ENCODE data around the gene PEMT. TPM values are rescaled to one million over a fixed set of nuclear protein-coding genes. Genes with fewer than 3 reads are reported as not detected.

Gene PEMT
- total RNA-seq, 1 experiment from 2014 or later = 29.5 TPM

DNA sequence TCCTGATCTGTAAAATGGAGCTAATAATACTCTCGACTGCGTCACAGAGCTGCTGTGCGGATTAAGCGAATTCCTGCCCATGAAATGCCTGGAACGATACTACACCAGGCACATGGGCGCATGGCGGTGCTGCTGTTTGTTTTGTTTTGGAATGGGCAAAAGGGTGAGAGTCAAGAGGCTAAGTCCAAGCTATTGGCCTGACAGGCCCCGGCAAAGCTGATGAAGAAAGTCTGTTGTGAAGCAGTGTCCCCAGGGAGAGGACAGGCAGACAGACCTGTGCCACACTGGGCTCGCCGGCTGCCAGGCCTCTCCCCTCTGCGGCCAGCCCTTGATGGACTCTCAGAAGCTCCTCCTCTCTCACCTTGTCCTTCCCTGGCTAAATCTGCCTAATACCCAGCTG is 64.0 kb downstream of the PEMT start:
- Mint-ChIP-seq H3K36me3 (ENCODE audit: insufficient read depth, unreplicated experiment) (no peaks in the 10 kb centered on the region), H3K27me3 (ENCODE audit: insufficient read depth, unreplicated experiment) (no peaks in the 10 kb centered on the region), H3K4me1 (ENCODE audit: low read depth, unreplicated experiment) (peaks cover 8% of the 10 kb centered on the region), H3K9me3 (ENCODE audit: unreplicated experiment) (no peaks in the 10 kb centered on the region), H3K27ac (ENCODE audit: unreplicated experiment) (peak overlapping the region; percentile 35), H3K4me3 (ENCODE audit: unreplicated experiment) (no peak overlapping the region)
- H3K4me3 ChIP-seq (ENCODE audit: low read depth, low read length) = no peak overlapping the region
- no peaks in the 10 kb centered on the region for H3K36me3 ChIP-seq (ENCODE audit: control insufficient read depth, insufficient read depth, low read length)
- intact Hi-C loops (cut with micrococcal nuclease; ENCODE audit: unreplicated experiment) = no loop called here
- BruUV-seq (replicated peaks) = no TSS peak
- H3K27me3 ChIP-seq (replicated peaks; ENCODE audit: control insufficient read depth, insufficient read depth, low read length) = no peaks in the 10 kb centered on the region
- POLR2A ChIA-PET = no interaction called here
- TF ChIP-seq, protein P1, sequence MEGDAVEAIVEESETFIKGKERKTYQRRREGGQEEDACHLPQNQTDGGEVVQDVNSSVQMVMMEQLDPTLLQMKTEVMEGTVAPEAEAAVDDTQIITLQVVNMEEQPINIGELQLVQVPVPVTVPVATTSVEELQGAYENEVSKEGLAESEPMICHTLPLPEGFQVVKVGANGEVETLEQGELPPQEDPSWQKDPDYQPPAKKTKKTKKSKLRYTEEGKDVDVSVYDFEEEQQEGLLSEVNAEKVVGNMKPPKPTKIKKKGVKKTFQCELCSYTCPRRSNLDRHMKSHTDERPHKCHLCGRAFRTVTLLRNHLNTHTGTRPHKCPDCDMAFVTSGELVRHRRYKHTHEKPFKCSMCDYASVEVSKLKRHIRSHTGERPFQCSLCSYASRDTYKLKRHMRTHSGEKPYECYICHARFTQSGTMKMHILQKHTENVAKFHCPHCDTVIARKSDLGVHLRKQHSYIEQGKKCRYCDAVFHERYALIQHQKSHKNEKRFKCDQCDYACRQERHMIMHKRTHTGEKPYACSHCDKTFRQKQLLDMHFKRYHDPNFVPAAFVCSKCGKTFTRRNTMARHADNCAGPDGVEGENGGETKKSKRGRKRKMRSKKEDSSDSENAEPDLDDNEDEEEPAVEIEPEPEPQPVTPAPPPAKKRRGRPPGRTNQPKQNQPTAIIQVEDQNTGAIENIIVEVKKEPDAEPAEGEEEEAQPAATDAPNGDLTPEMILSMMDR (IDR thresholded peaks at IDR 0.05; ENCODE audit: insufficient read depth in 1 of 2, low read depth in 1 of 2, low read length in 1 of 2, severe bottlenecking in 1 of 2, unreplicated experiment in 1 of 2) = no peak
- no peaks in the 10 kb centered on the region for H3K4me1 ChIP-seq
- H3K9me3 ChIP-seq = no peaks in the 10 kb centered on the region; the same call in 1 of the 2 replicates
- CTCF ChIA-PET = no interaction called here
- no peak for DNase-seq

DNA sequence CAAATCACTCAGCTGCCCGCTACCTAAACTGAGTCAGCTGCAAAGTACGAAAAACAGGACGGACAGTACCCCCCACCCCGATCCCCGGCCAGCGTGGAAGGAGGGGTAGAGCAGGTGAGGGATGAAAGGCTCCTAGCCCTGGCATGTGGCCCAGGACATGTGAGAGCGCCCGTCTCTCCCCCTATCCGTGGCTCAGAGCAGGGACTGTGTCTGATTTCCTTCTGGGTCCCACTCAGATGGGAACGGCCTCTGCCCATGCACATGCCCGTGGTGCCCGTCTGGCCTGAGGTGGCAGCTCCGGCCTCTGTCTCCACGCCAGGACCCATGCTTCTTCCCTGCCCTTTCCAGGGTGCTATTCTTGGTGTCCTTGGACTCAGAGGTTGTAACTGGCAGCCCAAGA is 65.1 kb downstream of the PEMT start:
- Mint-ChIP-seq H3K4me1 (ENCODE audit: low read depth, unreplicated experiment) (peaks cover 8% of the 10 kb centered on the region), H3K4me3 (ENCODE audit: unreplicated experiment) (no peak overlapping the region), H3K27me3 (ENCODE audit: insufficient read depth, unreplicated experiment) (no peaks in the 10 kb centered on the region), H3K36me3 (ENCODE audit: insufficient read depth, unreplicated experiment) (no peaks in the 10 kb centered on the region), H3K9me3 (ENCODE audit: unreplicated experiment) (no peaks in the 10 kb centered on the region), H3K27ac (ENCODE audit: unreplicated experiment) (no peak overlapping the region)
- ChIA-PET POLR2A (no interaction called here), CTCF (no interaction called here)
- TF ChIP-seq, protein P1 (IDR thresholded peaks at IDR 0.05; ENCODE audit: insufficient read depth in 1 of 2, low read depth in 1 of 2, low read length in 1 of 2, severe bottlenecking in 1 of 2, unreplicated experiment in 1 of 2) = no peak
- DNase-seq = no peak
- H3K27me3 ChIP-seq (replicated peaks; ENCODE audit: control insufficient read depth, insufficient read depth, low read length) = no peaks in the 10 kb centered on the region
- no peaks in the 10 kb centered on the region for H3K4me1 ChIP-seq
- no peaks in the 10 kb centered on the region for H3K36me3 ChIP-seq (ENCODE audit: control insufficient read depth, insufficient read depth, low read length)
- intact Hi-C loops (cut with micrococcal nuclease; ENCODE audit: unreplicated experiment) = no loop called here
- H3K4me3 ChIP-seq (ENCODE audit: low read depth, low read length) = no peak overlapping the region
- H3K9me3 ChIP-seq = no peaks in the 10 kb centered on the region
- no TSS peak for BruUV-seq (replicated peaks)

DNA sequence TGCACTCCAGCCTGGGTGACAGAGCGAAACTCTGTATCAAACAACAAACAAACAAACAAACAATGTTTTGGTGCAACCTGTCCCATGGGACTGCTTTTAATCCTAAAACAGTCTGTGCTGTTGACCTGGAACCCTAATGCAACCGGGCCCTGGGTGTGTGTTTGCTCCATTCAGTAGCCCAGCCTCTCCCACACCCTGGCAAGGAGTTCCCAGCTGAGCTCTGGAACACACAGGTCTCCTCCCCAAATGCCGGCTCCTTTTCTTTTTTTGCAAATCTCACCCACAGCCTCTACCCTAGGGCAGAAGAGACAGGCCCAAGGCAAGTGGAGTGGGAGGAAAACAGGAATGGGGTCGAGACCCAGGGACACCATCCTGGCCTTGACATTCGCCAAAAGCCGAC is 65.6 kb downstream of the PEMT start:
- H3K4me1 Mint-ChIP-seq (ENCODE audit: low read depth, unreplicated experiment) = peaks cover 8% of the 10 kb centered on the region
- H3K27me3 Mint-ChIP-seq (ENCODE audit: insufficient read depth, unreplicated experiment) = no peaks in the 10 kb centered on the region
- Histone ChIP-seq H3K36me3 (ENCODE audit: control insufficient read depth, insufficient read depth, low read length) (no peaks in the 10 kb centered on the region), H3K9me3 (no peaks in the 10 kb centered on the region), H3K4me3 (ENCODE audit: low read depth, low read length) (no peak overlapping the region), H3K27me3 (replicated peaks; ENCODE audit: control insufficient read depth, insufficient read depth, low read length) (no peaks in the 10 kb centered on the region), H3K4me1 (no peaks in the 10 kb centered on the region)
- TF ChIP-seq, protein P1 (IDR thresholded peaks at IDR 0.05; ENCODE audit: insufficient read depth in 1 of 2, low read depth in 1 of 2, low read length in 1 of 2, severe bottlenecking in 1 of 2, unreplicated experiment in 1 of 2) = no peak
- no peak overlapping the region for H3K27ac Mint-ChIP-seq (ENCODE audit: unreplicated experiment)
- DNase-seq = no peak
- H3K36me3 Mint-ChIP-seq (ENCODE audit: insufficient read depth, unreplicated experiment) = no peaks in the 10 kb centered on the region
- intact Hi-C loops (cut with micrococcal nuclease; ENCODE audit: unreplicated experiment) = no loop called here
- H3K9me3 Mint-ChIP-seq (ENCODE audit: unreplicated experiment) = no peaks in the 10 kb centered on the region
- CTCF ChIA-PET = no interaction called here
- BruUV-seq (replicated peaks) = no TSS peak
- POLR2A ChIA-PET = no interaction called here
- no peak overlapping the region for H3K4me3 Mint-ChIP-seq (ENCODE audit: unreplicated experiment)
